Spleen (tissue), 11 donors: Measurements from ENCODE around the gene CABS1. TPM values are rescaled to one million over a fixed set of nuclear protein-coding genes. Genes with fewer than 3 reads are reported as not detected.

ENCODE experiments used
- DNase-seq: peaks from one replicate; pipeline ENCODE4 v3.0.0-alpha.2; 2020
- H3K27ac ChIP-seq, 8 donors: fragments of 200-600 bp; sonication (generic) in 7 of 8; 1 replicate in 4 of 8; 2 replicates in 4 of 8; pipeline versions ENCODE4 v1.5.0 to v1.8.0; 2016 to 2021; ENCODE audit warnings: inconsistent platforms in 4 of 8, mild to moderate bottlenecking in 4 of 8, moderate library complexity in 1 of 8
- H3K27me3 ChIP-seq, 7 donors: fragments of 200-600 bp; sonication (generic) in 6 of 7; replicated peaks in 1 of 7; 1 replicate in 4 of 7; 2 replicates in 3 of 7; pipeline versions ENCODE4 v1.5.0 to v1.8.0; 2016 to 2021; ENCODE audit warnings: inconsistent platforms in 3 of 7, mild to moderate bottlenecking in 1 of 7
- H3K36me3 ChIP-seq, 6 donors: fragments of 200-600 bp; sonication (generic) in 5 of 6; 1 replicate in 4 of 6; 2 replicates in 2 of 6; pipeline versions ENCODE4 v1.5.0 to v1.8.0; 2016 to 2021; ENCODE audit warnings: inconsistent platforms in 2 of 6
- H3K4me1 ChIP-seq, 6 donors: fragments of 200-600 bp; sonication (generic) in 5 of 6; 1 replicate in 3 of 6; 2 replicates in 3 of 6; pipeline versions ENCODE4 v1.5.0 to v1.8.0; 2016 to 2021; ENCODE audit warnings: inconsistent platforms in 3 of 6
- H3K4me3 ChIP-seq, 8 donors: fragments of 200-600 bp; sonication (generic) in 7 of 8; 1 replicate in 4 of 8; 2 replicates in 4 of 8; pipeline versions ENCODE4 v1.5.0 to v1.8.0; 2016 to 2021; ENCODE audit warnings: inconsistent platforms in 4 of 8, mild to moderate bottlenecking in 4 of 8, moderate library complexity in 2 of 8
- H3K9me3 ChIP-seq, 8 donors: fragments of 200-600 bp; sonication (generic) in 7 of 8; 1 replicate in 4 of 8; 2 replicates in 4 of 8; pipeline versions ENCODE4 v1.5.0 to v1.8.0; 2016 to 2021; ENCODE audit warnings: inconsistent platforms in 4 of 8
- POLR2A ChIP-seq, 3 donors: fragments of 450-650 bp; IDR thresholded peaks; one replicate each; pipeline ENCODE4 v1.5.1; 2017; ENCODE audit warnings: antibody characterized with exemption in 3 of 3, mild to moderate bottlenecking in 1 of 3
- POLR2AphosphoS5 ChIP-seq, 3 donors: sonication (generic); formaldehyde crosslinking; IDR thresholded peaks; one replicate each; pipeline ENCODE4 v1.5.1; 2017; ENCODE audit warnings: antibody characterized with exemption in 3 of 3
- WGBS, 5 donors: extraction: QIAGEN DNeasy Blood & Tissue Kit in 3 of 5; methylation state at CpG; one replicate each; pipeline versions ENCODE4 v1.1.5 to v1.1.7; 2013 to 2018; 5-methylcytosine and 5-hydroxymethylcytosine counted together
- intact Hi-C: fragments of 100-400 bp; cut with DNase I; formaldehyde crosslinking; loops from one replicate; pipeline ENCODE4 v1.15.0; 2023; ENCODE audit warnings: low total_unique reads
- polyA plus RNA-seq, 3 donors: library from polyadenylated mRNA; stranded (reverse); fragments of 200-250 nt; gene quantifications; one replicate each; pipeline ENCODE4 v1.2.1, GENCODE V29; 2013
- total RNA-seq, 7 donors: library from RNA; depleted of rRNA in 3 of 7; stranded (reverse); fragments of >200 nt in 3 of 7; fragmentation: NEBNext Ultra II Directional in 4 of 7; extraction: Animal tissue kit (Norgen Biotek cat#: 25700) in 4 of 7; gene quantifications; one replicate each; pipeline versions ENCODE4 v1.1.0 to v1.2.1, GENCODE V29; 2016 to 2021
- TF ChIP-seq, protein P1 (sequence below), 11 experiments: fragments of 200-600 bp in 7 of 11; fragments of 450-650 bp in 4 of 11; sonication (generic) in 4 of 11; IDR thresholded peaks in 8 of 11; conservative IDR thresholded peaks in 3 of 11; 1 replicate in 7 of 11; 2 replicates in 4 of 11; pipeline versions ENCODE4 v1.4.0 to v1.8.0; 2016 to 2021; ENCODE audit warnings: antibody characterized with exemption in 11 of 11, inconsistent platforms in 4 of 11, mild to moderate bottlenecking in 1 of 11
- donor health status: healthy with polysubstance abuse.
- donor health status: DM: no; HTN: no; CAD: no; lungs with moderate emphysema.
- donor health status: DM: no; HTN: no; CAD: no.
- donor health status: Bipolar disorder and iron deficiency.
- donor health status: healthy.
- donor health status: DM: no; HTN: no; CAD: no.
- donor health status: DM: yes; HTN: yes; CAD: no.

Gene CABS1
- total and polyA plus RNA-seq, 10 donors: not detected

DNA sequence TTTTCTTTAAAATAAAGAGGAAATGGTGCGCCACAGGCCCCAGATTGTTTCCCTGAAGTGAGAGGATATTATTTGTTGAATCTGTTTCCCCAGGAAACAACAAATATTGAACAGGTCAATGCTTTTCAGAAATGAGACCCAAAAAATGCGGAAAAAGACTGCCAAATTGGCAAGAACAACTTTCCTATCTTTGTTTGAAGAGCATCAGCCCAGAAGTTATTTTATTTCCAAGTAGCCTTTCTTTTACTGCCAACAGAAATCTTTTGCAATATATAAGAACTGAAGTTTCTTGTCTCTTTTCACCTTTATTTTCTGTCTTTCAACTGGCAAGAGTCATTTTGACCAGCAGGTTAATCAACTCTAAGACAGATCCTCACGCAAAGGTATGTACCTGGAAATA lies 25.7 kb downstream of the CABS1 start, which contains the start of gene SMR3A:
Gene SMR3A (plus strand): TSS at position 301 of the 400 bp plus-strand sequence. CDS start 1,356 bp downstream, outside the sequence.
- Histone ChIP-seq H3K4me3 (no peak within 1 kb of the TSS), H3K27me3 (no peaks in the 10 kb centered on the region), H3K4me1 (no peaks in the 10 kb centered on the region), H3K9me3 (no peaks in the 10 kb centered on the region), H3K36me3 (no peaks in the 10 kb centered on the region), H3K27ac (no peak within 1 kb of the TSS)
- DNase-seq: no peak
- TF ChIP-seq POLR2AphosphoS5 (IDR thresholded peaks at IDR 0.05) (no peak), POLR2A (IDR thresholded peaks at IDR 0.05) (no peak)
- TF ChIP-seq, protein P1, sequence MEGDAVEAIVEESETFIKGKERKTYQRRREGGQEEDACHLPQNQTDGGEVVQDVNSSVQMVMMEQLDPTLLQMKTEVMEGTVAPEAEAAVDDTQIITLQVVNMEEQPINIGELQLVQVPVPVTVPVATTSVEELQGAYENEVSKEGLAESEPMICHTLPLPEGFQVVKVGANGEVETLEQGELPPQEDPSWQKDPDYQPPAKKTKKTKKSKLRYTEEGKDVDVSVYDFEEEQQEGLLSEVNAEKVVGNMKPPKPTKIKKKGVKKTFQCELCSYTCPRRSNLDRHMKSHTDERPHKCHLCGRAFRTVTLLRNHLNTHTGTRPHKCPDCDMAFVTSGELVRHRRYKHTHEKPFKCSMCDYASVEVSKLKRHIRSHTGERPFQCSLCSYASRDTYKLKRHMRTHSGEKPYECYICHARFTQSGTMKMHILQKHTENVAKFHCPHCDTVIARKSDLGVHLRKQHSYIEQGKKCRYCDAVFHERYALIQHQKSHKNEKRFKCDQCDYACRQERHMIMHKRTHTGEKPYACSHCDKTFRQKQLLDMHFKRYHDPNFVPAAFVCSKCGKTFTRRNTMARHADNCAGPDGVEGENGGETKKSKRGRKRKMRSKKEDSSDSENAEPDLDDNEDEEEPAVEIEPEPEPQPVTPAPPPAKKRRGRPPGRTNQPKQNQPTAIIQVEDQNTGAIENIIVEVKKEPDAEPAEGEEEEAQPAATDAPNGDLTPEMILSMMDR (IDR thresholded peaks at IDR 0.05 in 8 of 11, conservative IDR thresholded peaks at IDR 0.05 in 3 of 11): no peak
- 57 to 80% (median 71%) methylated on average over 3 of the region's 3 CpGs for WGBS, 5 donors
- intact Hi-C loops: no loop called here

DNA sequence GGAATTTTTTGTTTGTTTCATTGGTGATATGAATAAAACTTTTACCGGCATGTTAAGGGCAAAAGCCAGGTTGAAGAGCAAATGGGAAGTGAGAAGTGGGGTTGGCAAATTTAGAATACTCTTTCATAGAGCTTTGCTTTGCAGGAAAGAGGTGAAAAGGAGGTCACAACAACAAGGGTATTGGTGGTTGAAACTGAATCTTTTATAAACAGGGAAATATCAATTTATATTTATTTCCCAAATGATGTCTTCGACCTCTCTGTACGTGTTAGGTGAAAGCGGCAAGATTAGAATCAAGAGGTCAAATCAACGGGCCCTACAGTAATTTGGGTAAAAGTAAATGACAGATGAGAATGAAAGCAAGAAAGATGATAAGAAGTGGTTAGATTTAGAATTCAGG lies 29.2 kb downstream of the CABS1 start:
- Histone ChIP-seq H3K4me3 (no peak overlapping the region), H3K4me1 (no peaks in the 10 kb centered on the region), H3K9me3 (no peaks in the 10 kb centered on the region), H3K27ac (no peak overlapping the region), H3K27me3 (no peaks in the 10 kb centered on the region), H3K36me3 (no peaks in the 10 kb centered on the region)
- intact Hi-C loops: no loop called here
- no peak for TF ChIP-seq POLR2AphosphoS5 (IDR thresholded peaks at IDR 0.05)
- TF ChIP-seq POLR2A (IDR thresholded peaks at IDR 0.05): no peak
- TF ChIP-seq, protein P1 (IDR thresholded peaks at IDR 0.05 in 8 of 11, conservative IDR thresholded peaks at IDR 0.05 in 3 of 11): no peak
- DNase-seq: no peak
- 75 to 90% (median 83%) methylated on average over 5 of the region's 5 CpGs for WGBS, 5 donors

DNA sequence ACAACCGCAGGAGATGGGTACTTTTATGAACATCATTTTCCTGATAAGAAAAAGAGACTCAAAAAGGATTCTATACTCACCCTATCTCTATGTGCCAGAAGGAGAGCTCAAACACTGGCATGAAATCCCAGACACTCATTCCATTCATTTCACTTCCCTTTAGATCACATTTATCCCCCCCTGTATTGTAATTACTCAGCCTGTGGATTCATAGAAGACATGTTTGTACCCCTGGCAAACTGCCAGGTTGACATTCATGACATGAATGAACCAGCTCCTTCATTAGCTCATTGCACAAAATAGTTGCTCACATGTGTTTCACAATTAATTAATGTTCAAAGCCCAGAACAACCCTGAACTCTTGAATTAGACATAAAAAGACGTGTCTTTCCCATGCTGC lies 30.7 kb downstream of the CABS1 start:
- no peak for DNase-seq
- 48 to 75% (median 61%) methylated on average over 2 of the region's 2 CpGs for WGBS, 5 donors

DNA sequence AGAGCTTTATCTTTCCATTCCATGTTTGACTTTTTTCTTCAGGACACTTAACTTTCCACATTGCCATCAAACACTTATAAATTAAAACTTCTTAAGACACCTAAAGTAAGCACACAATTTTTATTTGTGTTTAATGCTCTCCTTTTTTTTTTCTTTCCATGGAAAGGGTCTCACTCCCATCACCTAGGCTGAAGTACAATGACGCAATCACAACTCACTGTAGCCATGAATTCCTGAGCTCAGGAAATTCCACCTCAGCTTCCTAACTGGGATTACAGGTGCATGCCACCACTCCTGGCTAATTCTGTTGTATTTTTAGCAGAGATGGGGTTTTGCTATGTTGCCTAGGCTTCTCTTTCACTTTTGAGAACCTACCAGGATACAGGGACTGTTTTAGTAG lies 33.0 kb downstream of the CABS1 start:
- H3K9me3 ChIP-seq: no peaks in the 10 kb centered on the region
- H3K36me3 ChIP-seq: no peaks in the 10 kb centered on the region
- no peaks in the 10 kb centered on the region for H3K27me3 ChIP-seq
- DNase-seq: no peak
- no peak overlapping the region for H3K27ac ChIP-seq
- WGBS, 5 donors: 85 to 94% (median 90%) methylated on average over 1 of the region's 1 CpG
- no peak overlapping the region for H3K4me3 ChIP-seq
- intact Hi-C loops: no loop called here
- TF ChIP-seq POLR2A (IDR thresholded peaks at IDR 0.05) (no peak), POLR2AphosphoS5 (IDR thresholded peaks at IDR 0.05) (no peak)
- TF ChIP-seq, protein P1 (IDR thresholded peaks at IDR 0.05 in 8 of 11, conservative IDR thresholded peaks at IDR 0.05 in 3 of 11): no peak
- H3K4me1 ChIP-seq: no peaks in the 10 kb centered on the region

More for the DNA sequence above, 30.7 kb downstream of the CABS1 start:
- no peak overlapping the region for H3K27ac ChIP-seq
- intact Hi-C loops: no loop called here
- TF ChIP-seq, protein P1 (IDR thresholded peaks at IDR 0.05 in 8 of 11, conservative IDR thresholded peaks at IDR 0.05 in 3 of 11): no peak
- TF ChIP-seq POLR2A (IDR thresholded peaks at IDR 0.05) (no peak), POLR2AphosphoS5 (IDR thresholded peaks at IDR 0.05) (no peak)
- H3K4me3 ChIP-seq: no peak overlapping the region
- H3K4me1 ChIP-seq: no peaks in the 10 kb centered on the region
- H3K9me3 ChIP-seq: no peaks in the 10 kb centered on the region
- no peaks in the 10 kb centered on the region for H3K27me3 ChIP-seq
- H3K36me3 ChIP-seq: no peaks in the 10 kb centered on the region
